Limb (tissue), 2 donors: ENCODE measurements around the gene B4GALT7.
"Not testable (repeated sequence)": the region's sequence is repeated elsewhere in the genome, so short reads cannot be mapped to it uniquely, and the experiment has no call there.

ENCODE experiments used
- DNase-seq, 2 donors: peaks; one replicate each; pipeline ENCODE4 v3.0.0-alpha.2; 2016; ENCODE audit errors: extremely low spot score in 2 of 2

Gene B4GALT7

GRCh38 chr5:177609076-177610059 lies 9.4 kb downstream of the B4GALT7 start:
- no peak for DNase-seq

- DNase-seq, result no peak
Observed at GRCh38 chr5:177610131-177610769, 10.3 kb downstream of the B4GALT7 start.

GRCh38 chr5:177610770-177611445 lies 11.0 kb downstream of the B4GALT7 start:
- no peak for DNase-seq

- DNase-seq, result no peak
Observed at GRCh38 chr5:177611446-177612214, 11.7 kb downstream of the B4GALT7 start.

- no peak for DNase-seq
Observed at GRCh38 chr5:177612215-177612673, 12.3 kb downstream of the B4GALT7 start.

- DNase-seq, result no peak
Observed at GRCh38 chr5:177620560-177620959, 20.6 kb downstream of the B4GALT7 start.

- DNase-seq, result not testable (repeated sequence)
Observed at GRCh38 chr5:177624172-177624571, 24.2 kb downstream of the B4GALT7 start.

GRCh38 chr5:177630186-177630585 lies 30.3 kb downstream of the B4GALT7 start:
- not testable (repeated sequence) for DNase-seq

- DNase-seq, result not testable (repeated sequence)
Observed at GRCh38 chr5:177634912-177635311, 35.0 kb downstream of the B4GALT7 start.

- DNase-seq, result not testable (repeated sequence)
Observed at GRCh38 chr5:177645462-177645861, 45.5 kb downstream of the B4GALT7 start.

GRCh38 chr5:177651235-177651634 lies 51.3 kb downstream of the B4GALT7 start:
- not testable (repeated sequence) for DNase-seq

- not testable (repeated sequence) for DNase-seq
Observed at GRCh38 chr5:177657846-177658245, 57.9 kb downstream of the B4GALT7 start.

GRCh38 chr5:177658542-177658941 lies 58.6 kb downstream of the B4GALT7 start:
- DNase-seq, result not testable (repeated sequence)
